Panc1 (cell line): ENCODE data around the gene STK4. TPM values are rescaled to one million over a fixed set of nuclear protein-coding genes. Genes with fewer than 3 reads are reported as not detected.

Source experiments
- ATAC-seq: fragments of 200-7000 bp; cut with Tn5 transposase; 2 replicates; pipeline ENCODE4 v1.9.1; 2020; ENCODE audit warnings: mild to moderate bottlenecking, moderate library complexity
- BruUV-seq: library from RNA; stranded (reverse); fragments of 400-500 nt; replicated peaks from 2 replicates; lab custom pipeline; 2021; lab: Mats Ljungman, UMichigan
- CTCF ChIA-PET: fragments of 300-600 bp; sonication (Branson Sonifier 250); formaldehyde crosslinking; loops from one replicate; lab custom pipeline; 2022; ENCODE audit warnings: antibody characterized with exemption; lab: Charles Lee
- POLR2A ChIA-PET: fragments of 300-600 bp; sonication (Branson Sonifier 250); formaldehyde crosslinking; loops from one replicate; lab custom pipeline; 2022; ENCODE audit warnings: antibody characterized with exemption; lab: Charles Lee
- DNase-seq: peaks from one replicate; pipeline ENCODE4 v3.0.0-alpha.2; 2010; ENCODE audit warnings: low read depth, low spot score
- H3K27ac ChIP-seq: 2 replicates; pipeline ENCODE4 v1.5.1; 2011; ENCODE audit warnings: mild to moderate bottlenecking, low read length, inconsistent platforms
- H3K27me3 ChIP-seq: fragments of 200-500 bp; sonication (Bioruptor generic); 2 replicates; pipeline ENCODE4 v1.6.0; 2014; ENCODE audit warnings: low read length, inconsistent platforms; ENCODE audit not compliant: control insufficient read depth, insufficient read depth
- H3K36me3 ChIP-seq: fragments of 200-500 bp; sonication (Bioruptor generic); 2 replicates; pipeline ENCODE4 v1.5.1; 2014; ENCODE audit warnings: inconsistent platforms, mild to moderate bottlenecking, low read length, moderate library complexity; ENCODE audit not compliant: control insufficient read depth, insufficient read depth
- H3K4me1 ChIP-seq: 2 replicates; pipeline ENCODE4 v1.5.1; 2011; ENCODE audit warnings: inconsistent platforms, mild to moderate bottlenecking, low read length, moderate library complexity; ENCODE audit not compliant: control insufficient read depth, insufficient read depth
- H3K4me3 ChIP-seq, 2 experiments: 2 replicates each; pipeline ENCODE4 v1.5.1; 2011 to 2012; ENCODE audit warnings: low read depth in 2 of 2, low read length in 2 of 2, mild to moderate bottlenecking in 2 of 2, inconsistent platforms in 1 of 2, moderate library complexity in 1 of 2
- H3K9me3 ChIP-seq: fragments of 200-500 bp; sonication (Bioruptor generic); 2 replicates; pipeline ENCODE4 v1.5.1; 2014; ENCODE audit warnings: low read depth, mild to moderate bottlenecking, inconsistent platforms, low read length, moderate library complexity; ENCODE audit not compliant: control insufficient read depth, insufficient read depth
- POLR2AphosphoS5 ChIP-seq: IDR thresholded peaks from 2 replicates; pipeline ENCODE4 v1.6.1; 2012; ENCODE audit warnings: mild to moderate bottlenecking, low read depth, low read length, moderate library complexity
- REST ChIP-seq, 2 experiments: IDR thresholded peaks; 2 replicates each; pipeline ENCODE4 v1.6.1; 2011 to 2012; ENCODE audit warnings: low read depth in 2 of 2, control low read depth in 1 of 2, low read length in 1 of 2, mild to moderate bottlenecking in 1 of 2, moderate library complexity in 1 of 2; ENCODE audit not compliant: insufficient read depth in 1 of 2
- SIN3A ChIP-seq: IDR thresholded peaks from 2 replicates; pipeline ENCODE4 v1.6.1; 2012; ENCODE audit warnings: low read depth, mild to moderate bottlenecking, low read length, moderate library complexity, borderline replicate concordance; ENCODE audit not compliant: insufficient read depth
- in situ Hi-C: cut with HindIII; loops from 2 replicates; pipeline ENCODE4 v1.10.0; 2016; ENCODE audit warnings: low sequenced_read_pairs, low pct_unique_long_range_greater_than_20kb
- intact Hi-C: fragments of 100-400 bp; cut with micrococcal nuclease; formaldehyde crosslinking; loops from one replicate; pipeline ENCODE4 v1.10.0; 2022; ENCODE audit not compliant: unreplicated experiment
- total RNA-seq: library from RNA; stranded (reverse); gene quantifications from one replicate; pipeline ENCODE4 v1.2.1, GENCODE V29; 2021; ENCODE audit not compliant: unreplicated experiment

Gene STK4
- total RNA-seq, 1 experiment from 2014 or later = 50.2 TPM

GRCh38 chr20:45067087-45067486 is 100.8 kb downstream of the STK4 start:
- BruUV-seq = no TSS peak
- no peak for ATAC-seq
- H3K27ac ChIP-seq = no peak overlapping the region

GRCh38 chr20:45067558-45067957 is 101.2 kb downstream of the STK4 start:
- ATAC-seq = no peak

More at GRCh38 chr20:45067087-45067486, 100.8 kb downstream of the STK4 start:
- ChIA-PET POLR2A (no interaction called here), CTCF (no interaction called here)
- H3K4me3 ChIP-seq = no peak overlapping the region
- no peak for TF ChIP-seq POLR2AphosphoS5
- TF ChIP-seq SIN3A = no peak
- TF ChIP-seq REST (IDR thresholded peaks at IDR 0.05; ENCODE audit: insufficient read depth in 1 of 2, low read depth in 2 of 2, low read length in 1 of 2) = no peak
- no peaks in the 10 kb centered on the region for H3K4me1 ChIP-seq
- intact Hi-C loops = no loop called here
- no peaks in the 10 kb centered on the region for H3K9me3 ChIP-seq
- in situ Hi-C loops = no loop called here
- no peaks in the 10 kb centered on the region for H3K36me3 ChIP-seq
- no peaks in the 10 kb centered on the region for H3K27me3 ChIP-seq
- DNase-seq = no peak

More at GRCh38 chr20:45067558-45067957, 101.2 kb downstream of the STK4 start:
- no peak overlapping the region for H3K4me3 ChIP-seq
- in situ Hi-C loops = no loop called here
- intact Hi-C loops = no loop called here
- no TSS peak for BruUV-seq
- ChIA-PET CTCF (no interaction called here), POLR2A (no interaction called here)
- no peak overlapping the region for H3K27ac ChIP-seq
- H3K36me3 ChIP-seq = no peaks in the 10 kb centered on the region
- no peaks in the 10 kb centered on the region for H3K4me1 ChIP-seq
- DNase-seq = no peak
- H3K9me3 ChIP-seq = no peaks in the 10 kb centered on the region
- TF ChIP-seq REST (IDR thresholded peaks at IDR 0.05; ENCODE audit: insufficient read depth in 1 of 2, low read depth in 2 of 2, low read length in 1 of 2) = no peak
- H3K27me3 ChIP-seq = no peaks in the 10 kb centered on the region
